Psoas muscle (tissue), 8 donors: ENCODE measurements around the gene KRTAP19-2. TPM values are rescaled to one million over a fixed set of nuclear protein-coding genes. Genes with fewer than 3 reads are reported as not detected.

ENCODE experiments used
- ATAC-seq, 4 donors: fragments of 200-7000 bp; cut with Tn5 transposase; one replicate each; pipeline ENCODE4 v1.9.1; 2020; ENCODE audit warnings: moderate library complexity in 3 of 4, mild to moderate bottlenecking in 2 of 4
- DNase-seq, 2 donors: peaks; one replicate each; pipeline ENCODE4 v3.0.0-alpha.2; 2020
- H3K27ac ChIP-seq: fragments of 200-600 bp; one replicate; pipeline ENCODE4 v1.8.0; 2022
- H3K27me3 ChIP-seq, 3 donors: fragments of 200-600 bp in 1 of 3; one replicate each; pipeline versions ENCODE4 v1.6.1 to v1.8.0; 2013 to 2022; ENCODE audit warnings: low read length in 2 of 3, mild to moderate bottlenecking in 2 of 3, moderate library complexity in 1 of 3; ENCODE audit not compliant: insufficient read depth in 3 of 3
- H3K36me3 ChIP-seq, 2 donors: fragments of 200-600 bp in 1 of 2; one replicate each; pipeline versions ENCODE4 v1.6.1 to v1.8.0; 2013 to 2022; ENCODE audit warnings: low read depth in 1 of 2, mild to moderate bottlenecking in 1 of 2, moderate library complexity in 1 of 2; ENCODE audit not compliant: insufficient read depth in 1 of 2
- H3K4me1 ChIP-seq: fragments of 200-600 bp; one replicate; pipeline ENCODE4 v1.8.0; 2022
- H3K4me3 ChIP-seq: fragments of 200-600 bp; one replicate; pipeline ENCODE4 v1.8.0; 2022; ENCODE audit warnings: mild to moderate bottlenecking
- H3K9me3 ChIP-seq: fragments of 200-600 bp; one replicate; pipeline ENCODE4 v1.8.0; 2022
- WGBS, 3 donors: extraction: QIAGEN DNeasy Blood & Tissue Kit; methylation state at CpG; one replicate each; pipeline versions ENCODE4 v1.1.6 to v1.1.7; 2013; 5-methylcytosine and 5-hydroxymethylcytosine counted together
- intact Hi-C, 2 donors: fragments of 100-400 bp; cut with DNase I; formaldehyde crosslinking; loops; one replicate each; pipeline versions ENCODE4 v1.11.0 to v1.14.2; 2022
- polyA plus RNA-seq, 3 donors: library from polyadenylated mRNA; stranded (reverse); fragments of 200-250 nt; gene quantifications; one replicate each; pipeline ENCODE4 v1.2.3, GENCODE V29; 2013
- total RNA-seq, 4 donors: library from RNA; stranded (reverse); fragmentation: NEBNext Ultra II Directional in 2 of 4; extraction: Animal tissue kit (Norgen Biotek cat#: 25700) in 2 of 4; gene quantifications; one replicate each; pipeline versions ENCODE4 v1.2.1 to v1.2.4, GENCODE V29; 2021 to 2023
- TF ChIP-seq, protein P1 (sequence below): fragments of 200-600 bp; IDR thresholded peaks from one replicate; pipeline ENCODE4 v1.8.0; 2022; ENCODE audit warnings: antibody characterized with exemption
- donor health status: healthy with polysubstance abuse.
- donor health status: DM: no; HTN: no; CAD: no; lungs with moderate emphysema.
- donor health status: Bipolar disorder and iron deficiency.
- donor health status: healthy.
- donor health status: DM: yes; HTN: yes; CAD: no.
- donor health status: DM: no; HTN: no; CAD: no.
- donor health status: DM: no; HTN: no; CAD: no.
- donor health status: DM: yes; HTN: yes; CAD: no.

KRTAP19-2 gene
- total and polyA plus RNA-seq, 7 donors, result not detected

GRCh38 chr21:30479259-30479658, 8.0 kb downstream of the KRTAP19-2 start:
- intact Hi-C loops, result no loop called here
- Histone ChIP-seq H3K4me3 (no peak overlapping the region), H3K9me3 (no peaks in the 10 kb centered on the region), H3K4me1 (no peaks in the 10 kb centered on the region), H3K27me3 (no peaks in the 10 kb centered on the region), H3K27ac (peak overlapping the region; percentile 5), H3K36me3 (no peaks in the 10 kb centered on the region)
- DNase-seq (no peak), ATAC-seq (peak in 2 of 4 donors; percentile 51 to 62)
- TF ChIP-seq, protein P1, sequence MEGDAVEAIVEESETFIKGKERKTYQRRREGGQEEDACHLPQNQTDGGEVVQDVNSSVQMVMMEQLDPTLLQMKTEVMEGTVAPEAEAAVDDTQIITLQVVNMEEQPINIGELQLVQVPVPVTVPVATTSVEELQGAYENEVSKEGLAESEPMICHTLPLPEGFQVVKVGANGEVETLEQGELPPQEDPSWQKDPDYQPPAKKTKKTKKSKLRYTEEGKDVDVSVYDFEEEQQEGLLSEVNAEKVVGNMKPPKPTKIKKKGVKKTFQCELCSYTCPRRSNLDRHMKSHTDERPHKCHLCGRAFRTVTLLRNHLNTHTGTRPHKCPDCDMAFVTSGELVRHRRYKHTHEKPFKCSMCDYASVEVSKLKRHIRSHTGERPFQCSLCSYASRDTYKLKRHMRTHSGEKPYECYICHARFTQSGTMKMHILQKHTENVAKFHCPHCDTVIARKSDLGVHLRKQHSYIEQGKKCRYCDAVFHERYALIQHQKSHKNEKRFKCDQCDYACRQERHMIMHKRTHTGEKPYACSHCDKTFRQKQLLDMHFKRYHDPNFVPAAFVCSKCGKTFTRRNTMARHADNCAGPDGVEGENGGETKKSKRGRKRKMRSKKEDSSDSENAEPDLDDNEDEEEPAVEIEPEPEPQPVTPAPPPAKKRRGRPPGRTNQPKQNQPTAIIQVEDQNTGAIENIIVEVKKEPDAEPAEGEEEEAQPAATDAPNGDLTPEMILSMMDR, result no peak
- 55 to 63% (median 60%) methylated on average over 4 of the region's 4 CpGs for WGBS, 3 donors

DNA sequence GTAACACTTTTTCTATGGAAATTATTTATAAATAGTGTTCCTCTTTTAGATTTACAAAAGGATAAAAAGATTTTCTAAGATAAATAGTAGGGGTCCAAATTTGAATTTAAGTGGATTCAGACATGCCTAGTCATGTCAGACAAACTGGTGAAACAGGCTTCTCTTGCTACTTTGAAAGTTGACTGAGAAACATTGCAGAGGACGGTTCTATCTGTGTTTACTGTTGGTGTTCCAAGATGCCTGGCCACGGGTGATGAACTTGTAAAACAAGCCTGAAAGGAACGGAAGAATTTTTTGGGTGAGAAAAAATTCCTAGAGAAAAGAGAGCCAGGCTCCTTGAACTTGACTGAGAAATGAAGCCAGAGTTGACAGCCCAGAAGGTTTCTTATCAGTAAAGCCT, 9.2 kb downstream of the KRTAP19-2 start:
- H3K4me1 ChIP-seq, result no peaks in the 10 kb centered on the region
- intact Hi-C loops, result no loop called here
- DNase-seq (no peak), ATAC-seq (no peak)
- no peak overlapping the region for H3K4me3 ChIP-seq
- no peaks in the 10 kb centered on the region for H3K9me3 ChIP-seq
- WGBS, 3 donors, result 27 to 37% (median 29%) methylated on average over 3 of the region's 3 CpGs
- no peak overlapping the region for H3K27ac ChIP-seq
- no peaks in the 10 kb centered on the region for H3K36me3 ChIP-seq
- no peaks in the 10 kb centered on the region for H3K27me3 ChIP-seq
- TF ChIP-seq, protein P1, result no peak

DNA sequence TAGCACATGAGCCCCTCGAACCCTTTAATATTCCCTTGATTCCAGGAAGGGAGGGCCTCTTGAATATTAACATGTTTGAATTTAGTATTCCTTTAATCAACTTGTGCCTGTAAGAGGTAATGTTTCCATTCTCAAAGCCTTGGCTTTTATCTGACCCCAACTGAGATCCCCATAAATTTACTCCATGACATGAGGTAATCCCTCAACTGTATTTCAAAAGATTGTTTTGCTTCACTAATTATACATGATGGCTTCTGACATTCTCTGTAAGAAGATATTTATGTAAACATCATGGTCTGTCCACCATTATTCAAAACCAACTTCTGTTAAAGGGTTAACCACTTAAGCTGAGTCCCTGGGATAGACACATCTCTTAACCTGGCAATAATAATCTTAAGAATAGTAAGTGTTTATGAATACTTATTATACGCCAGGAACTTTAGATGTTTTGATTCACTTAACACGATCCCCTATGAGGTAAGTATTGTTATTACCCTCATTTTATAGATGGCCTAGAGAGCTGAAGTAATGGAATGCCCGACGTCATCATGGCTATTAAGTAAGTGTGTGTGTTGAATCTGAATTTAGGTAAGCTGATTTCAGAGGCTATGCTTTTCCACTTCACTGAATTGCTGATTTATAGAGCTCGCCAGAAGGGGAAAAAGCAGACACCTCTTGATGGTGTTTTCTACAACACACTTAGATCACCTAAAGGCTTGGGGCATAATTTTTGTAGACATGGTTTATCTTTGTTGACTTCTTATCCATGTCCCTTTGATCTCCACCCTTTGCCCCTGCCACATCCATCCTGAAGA, 18.1 kb downstream of the KRTAP19-2 start:
- ATAC-seq (no peak), DNase-seq (no peak)
- WGBS, 3 donors, result 20 to 28% (median 21%) methylated on average over 6 of the region's 6 CpGs
- intact Hi-C loops, result no loop called here
- no peak overlapping the region for H3K27ac ChIP-seq
- no peaks in the 10 kb centered on the region for H3K36me3 ChIP-seq
- H3K4me1 ChIP-seq, result no peaks in the 10 kb centered on the region
- no peaks in the 10 kb centered on the region for H3K9me3 ChIP-seq
- H3K27me3 ChIP-seq, result no peaks in the 10 kb centered on the region
- TF ChIP-seq, protein P1, result no peak
- H3K4me3 ChIP-seq, result no peak overlapping the region

- DNase-seq, result no peak
- H3K4me1 ChIP-seq, result no peaks in the 10 kb centered on the region
- ATAC-seq, result no peak
- intact Hi-C loops, result no loop called here
- H3K9me3 ChIP-seq, result no peaks in the 10 kb centered on the region
- no peak overlapping the region for H3K4me3 ChIP-seq
- H3K27me3 ChIP-seq, result no peaks in the 10 kb centered on the region
- TF ChIP-seq, protein P1, result no peak
- H3K36me3 ChIP-seq, result no peaks in the 10 kb centered on the region
- H3K27ac ChIP-seq, result no peak overlapping the region
- 38 to 70% (median 59%) methylated on average over 3 of the region's 3 CpGs for WGBS, 3 donors
Observed at GRCh38 chr21:30463713-30464112, 23.5 kb downstream of the KRTAP19-2 start.

DNA sequence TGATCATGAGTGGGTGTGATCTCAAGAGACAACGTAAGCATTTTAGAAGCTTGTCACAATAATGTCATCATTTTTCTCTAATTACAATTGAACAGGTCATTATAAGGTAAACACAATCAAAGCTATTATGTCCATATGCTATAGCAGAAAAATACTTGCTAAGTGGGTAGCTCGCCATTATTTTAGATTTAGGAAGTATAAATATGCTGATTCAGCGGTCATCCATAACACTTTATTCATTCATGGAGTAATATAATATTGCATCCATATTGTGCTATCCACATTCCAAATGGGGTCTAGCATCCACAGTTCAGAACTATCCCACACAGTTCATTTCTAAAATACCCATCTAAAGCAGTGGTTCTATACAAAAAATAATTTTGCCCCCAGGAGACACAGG, 38.7 kb downstream of the KRTAP19-2 start:
- Histone ChIP-seq H3K4me3 (no peak overlapping the region), H3K4me1 (no peaks in the 10 kb centered on the region), H3K36me3 (no peaks in the 10 kb centered on the region), H3K9me3 (no peaks in the 10 kb centered on the region), H3K27ac (no peak overlapping the region), H3K27me3 (no peaks in the 10 kb centered on the region)
- intact Hi-C loops, result loop anchor here in 1 of 2 donors (10.0 kb wide), 1 partner anchor 286 kb away; no protein-coding TSS in a partner anchor
- no peak for ATAC-seq
- 88 to 92% (median 91%) methylated on average over 3 of the region's 3 CpGs for WGBS, 3 donors
- DNase-seq, result no peak
- TF ChIP-seq, protein P1, result no peak
